ENCODE results near the gene BORCS5.

Gene BORCS5

DNA sequence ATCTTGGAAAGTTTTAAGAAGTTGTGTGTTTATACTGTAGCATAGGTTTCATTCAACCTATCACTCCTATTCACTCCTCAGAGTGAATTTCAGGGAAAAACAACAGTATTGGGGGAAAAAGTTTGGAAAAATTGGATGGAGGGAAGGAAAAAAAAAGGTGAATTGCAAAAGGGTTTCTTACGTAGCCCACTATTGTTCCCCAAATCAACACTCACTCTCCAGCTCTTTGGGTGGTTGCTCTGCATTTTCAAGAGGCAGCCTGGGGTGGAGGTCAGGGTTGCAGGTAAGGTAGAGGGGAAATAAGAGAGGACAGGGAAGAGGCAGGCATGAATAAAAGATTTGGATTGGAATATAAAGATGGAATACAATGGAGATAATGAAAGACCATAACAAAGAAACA, 42.3 kb downstream of the BORCS5 start:
- no peak overlapping the region for H3K4me3 ChIP-seq (ENCODE audit: insufficient read depth, low read length, poor library complexity, severe bottlenecking)
- no peaks in the 10 kb centered on the region for H3K27me3 ChIP-seq (ENCODE audit: low read length)
- no peaks in the 10 kb centered on the region for H3K36me3 ChIP-seq (ENCODE audit: low read length)
- H3K9me3 ChIP-seq (ENCODE audit: insufficient read depth, low read length), result no peaks in the 10 kb centered on the region
- no peaks in the 10 kb centered on the region for H3K79me2 ChIP-seq (ENCODE audit: insufficient read depth, low read length)
- H3K9ac ChIP-seq (ENCODE audit: low read length), result no peak overlapping the region
- H3K9me2 ChIP-seq (replicated peaks; ENCODE audit: insufficient read depth, low read length), result no peaks in the 10 kb centered on the region
- H3K27ac ChIP-seq (ENCODE audit: low read depth, low read length), result no peak overlapping the region
- H2AFZ ChIP-seq (ENCODE audit: low read depth, low read length, severe bottlenecking), result no peak overlapping the region
- H3F3A ChIP-seq (ENCODE audit: insufficient read depth), result no peaks in the 10 kb centered on the region
- TF ChIP-seq EZH2phosphoT487 (conservative IDR thresholded peaks at IDR 0.05; ENCODE audit: low read length), result no peak
- TF ChIP-seq, protein P1, sequence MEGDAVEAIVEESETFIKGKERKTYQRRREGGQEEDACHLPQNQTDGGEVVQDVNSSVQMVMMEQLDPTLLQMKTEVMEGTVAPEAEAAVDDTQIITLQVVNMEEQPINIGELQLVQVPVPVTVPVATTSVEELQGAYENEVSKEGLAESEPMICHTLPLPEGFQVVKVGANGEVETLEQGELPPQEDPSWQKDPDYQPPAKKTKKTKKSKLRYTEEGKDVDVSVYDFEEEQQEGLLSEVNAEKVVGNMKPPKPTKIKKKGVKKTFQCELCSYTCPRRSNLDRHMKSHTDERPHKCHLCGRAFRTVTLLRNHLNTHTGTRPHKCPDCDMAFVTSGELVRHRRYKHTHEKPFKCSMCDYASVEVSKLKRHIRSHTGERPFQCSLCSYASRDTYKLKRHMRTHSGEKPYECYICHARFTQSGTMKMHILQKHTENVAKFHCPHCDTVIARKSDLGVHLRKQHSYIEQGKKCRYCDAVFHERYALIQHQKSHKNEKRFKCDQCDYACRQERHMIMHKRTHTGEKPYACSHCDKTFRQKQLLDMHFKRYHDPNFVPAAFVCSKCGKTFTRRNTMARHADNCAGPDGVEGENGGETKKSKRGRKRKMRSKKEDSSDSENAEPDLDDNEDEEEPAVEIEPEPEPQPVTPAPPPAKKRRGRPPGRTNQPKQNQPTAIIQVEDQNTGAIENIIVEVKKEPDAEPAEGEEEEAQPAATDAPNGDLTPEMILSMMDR (IDR thresholded peaks at IDR 0.05; ENCODE audit: insufficient read depth, low read length, poor library complexity, severe bottlenecking), result no peak
- no peak overlapping the region for H3K4me2 ChIP-seq (ENCODE audit: low read depth, low read length, poor library complexity, severe bottlenecking)
- no peaks in the 10 kb centered on the region for H4K20me1 ChIP-seq (ENCODE audit: low read depth, low read length)

DNA sequence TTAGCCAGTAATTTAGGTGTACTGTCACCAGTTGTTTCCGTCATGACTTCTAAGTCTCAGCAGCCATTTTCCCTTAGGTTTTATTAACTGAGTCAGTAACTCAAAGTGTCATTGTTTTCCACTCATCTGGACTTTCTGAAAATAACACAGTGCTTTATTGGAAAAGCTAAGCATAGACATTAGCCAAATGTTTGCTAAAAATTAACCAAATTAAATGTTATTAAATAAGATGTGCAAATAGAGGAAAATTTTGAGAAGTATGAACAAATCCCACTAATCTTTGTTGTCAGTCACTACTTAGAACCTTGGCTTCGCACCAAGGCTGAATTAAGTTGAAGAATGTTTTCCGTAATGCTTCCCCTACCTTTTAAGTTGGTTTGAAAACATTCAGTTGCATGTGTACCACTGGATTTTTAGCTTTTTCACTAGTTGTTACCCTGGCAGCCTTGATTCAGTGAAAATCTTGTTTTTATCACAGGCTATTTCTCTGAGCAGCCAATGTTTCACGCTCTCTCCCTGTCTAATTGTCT, 43.0 kb downstream of the BORCS5 start:
- Histone ChIP-seq H3K27me3 (ENCODE audit: low read length) (no peaks in the 10 kb centered on the region), H3K79me2 (ENCODE audit: insufficient read depth, low read length) (no peaks in the 10 kb centered on the region), H3K9me2 (replicated peaks; ENCODE audit: insufficient read depth, low read length) (no peaks in the 10 kb centered on the region), H3K27ac (ENCODE audit: low read depth, low read length) (no peak overlapping the region), H3K4me3 (ENCODE audit: insufficient read depth, low read length, poor library complexity, severe bottlenecking) (no peak overlapping the region), H4K20me1 (ENCODE audit: low read depth, low read length) (no peaks in the 10 kb centered on the region), H3F3A (ENCODE audit: insufficient read depth) (no peaks in the 10 kb centered on the region), H2AFZ (ENCODE audit: low read depth, low read length, severe bottlenecking) (no peak overlapping the region), H3K9ac (ENCODE audit: low read length) (no peak overlapping the region), H3K36me3 (ENCODE audit: low read length) (no peaks in the 10 kb centered on the region), H3K4me2 (ENCODE audit: low read depth, low read length, poor library complexity, severe bottlenecking) (no peak overlapping the region), H3K9me3 (ENCODE audit: insufficient read depth, low read length) (no peaks in the 10 kb centered on the region)
- TF ChIP-seq, protein P1 (IDR thresholded peaks at IDR 0.05; ENCODE audit: insufficient read depth, low read length, poor library complexity, severe bottlenecking), result no peak
- no peak for TF ChIP-seq EZH2phosphoT487 (conservative IDR thresholded peaks at IDR 0.05; ENCODE audit: low read length)

DNA sequence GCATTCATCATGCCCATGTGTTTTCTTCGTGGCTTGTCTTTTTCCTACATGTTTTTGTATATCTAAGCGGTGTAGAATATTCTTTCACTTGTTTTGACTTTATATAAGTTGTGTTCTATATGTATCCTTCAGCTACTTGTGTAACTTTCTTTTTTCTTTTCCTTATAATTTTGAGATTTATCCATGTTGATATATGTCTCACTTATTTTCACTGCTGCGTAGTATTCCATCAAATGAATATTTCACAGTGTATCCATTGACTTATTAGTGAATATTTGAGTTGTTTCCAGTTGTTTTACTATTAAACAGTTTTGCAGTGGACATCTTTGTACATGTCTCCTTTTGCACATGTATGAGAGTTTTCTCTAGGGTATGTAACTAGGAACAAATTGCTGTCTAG, 43.9 kb downstream of the BORCS5 start:
- Histone ChIP-seq H3K4me3 (ENCODE audit: insufficient read depth, low read length, poor library complexity, severe bottlenecking) (no peak overlapping the region), H3K9me3 (ENCODE audit: insufficient read depth, low read length) (no peaks in the 10 kb centered on the region), H3K9ac (ENCODE audit: low read length) (no peak overlapping the region), H3K27ac (ENCODE audit: low read depth, low read length) (no peak overlapping the region), H2AFZ (ENCODE audit: low read depth, low read length, severe bottlenecking) (no peak overlapping the region), H3F3A (ENCODE audit: insufficient read depth) (no peaks in the 10 kb centered on the region), H3K79me2 (ENCODE audit: insufficient read depth, low read length) (no peaks in the 10 kb centered on the region), H3K4me2 (ENCODE audit: low read depth, low read length, poor library complexity, severe bottlenecking) (no peak overlapping the region), H3K9me2 (replicated peaks; ENCODE audit: insufficient read depth, low read length) (no peaks in the 10 kb centered on the region), H3K27me3 (ENCODE audit: low read length) (no peaks in the 10 kb centered on the region), H4K20me1 (ENCODE audit: low read depth, low read length) (no peaks in the 10 kb centered on the region), H3K36me3 (ENCODE audit: low read length) (no peaks in the 10 kb centered on the region)
- TF ChIP-seq, protein P1 (IDR thresholded peaks at IDR 0.05; ENCODE audit: insufficient read depth, low read length, poor library complexity, severe bottlenecking), result no peak
- no peak for TF ChIP-seq EZH2phosphoT487 (conservative IDR thresholded peaks at IDR 0.05; ENCODE audit: low read length)
